K562 (cell line): ENCODE results near the gene MXRA7. TPM values are rescaled to one million over a fixed set of nuclear protein-coding genes. Genes with fewer than 3 reads are reported as not detected.

ENCODE experiments used
- ARNT ChIP-seq, 2 experiments: fragments of 450-650 bp; IDR thresholded peaks; 2 replicates each; pipeline ENCODE4 v1.6.1; 2016; ENCODE audit warnings: mild to moderate bottlenecking in 1 of 2
- ATF1 ChIP-seq, 2 experiments: fragments of 450-650 bp in 1 of 2; IDR thresholded peaks; 2 replicates each; pipeline ENCODE4 v1.6.1; 2016; ENCODE audit warnings: missing compliant biosample characterization in 1 of 2, missing genetic modification characterization in 1 of 2
- CBX1 ChIP-seq: sonication (generic); IDR thresholded peaks from 2 replicates; pipeline ENCODE4 v1.6.1; 2016; ENCODE audit warnings: antibody characterized with exemption, low read depth, mild to moderate bottlenecking
- MYC ChIP-seq, 2 experiments: fragments of 250-450 bp in 1 of 2; sonication (Bioruptor Pico) in 1 of 2; IDR thresholded peaks; 2 replicates each; pipeline versions ENCODE4 v1.5.1 to v1.6.1; 2012 to 2021; ENCODE audit warnings: low read depth in 2 of 2, borderline replicate concordance in 1 of 2, improper control_type of control experiment in 1 of 2, low read length in 1 of 2, mild to moderate bottlenecking in 1 of 2, moderate library complexity in 1 of 2
- NCOA4 ChIP-seq: fragments of 450-650 bp; IDR thresholded peaks from 2 replicates; pipeline ENCODE4 v1.6.1; 2018; ENCODE audit warnings: mild to moderate bottlenecking; ENCODE audit not compliant: partially characterized antibody
- PTRF ChIP-seq: fragments of 450-650 bp; IDR thresholded peaks from 2 replicates; pipeline ENCODE4 v1.6.1; 2016; ENCODE audit warnings: mild to moderate bottlenecking, missing genetic modification characterization, missing compliant biosample characterization
- RHOXF2B ChIP-seq: fragments of 250-450 bp; sonication (Bioruptor Pico); conservative IDR thresholded peaks from 2 replicates; pipeline ENCODE4 v1.5.1; 2021
- STAG1 ChIP-seq: sonication (generic); formaldehyde crosslinking; IDR thresholded peaks from 2 replicates; pipeline ENCODE4 v1.5.0; 2020; ENCODE audit warnings: missing genetic modification reagents, borderline replicate concordance
- THRAP3 ChIP-seq: fragments of 450-650 bp; IDR thresholded peaks from 2 replicates; pipeline ENCODE4 v1.6.1; 2016; ENCODE audit warnings: mild to moderate bottlenecking, inconsistent platforms, borderline replicate concordance
- ZNF347 ChIP-seq: fragments of 450-650 bp; formaldehyde crosslinking; IDR thresholded peaks from 2 replicates; pipeline ENCODE4 v1.4.0; 2020; ENCODE audit warnings: low read depth, mild to moderate bottlenecking, moderate library complexity
- ZNF354B ChIP-seq: fragments of 250-450 bp; sonication (Bioruptor Pico); IDR thresholded peaks from 2 replicates; pipeline ENCODE4 v1.4.0; 2020
- ZNF551 ChIP-seq: fragments of 250-450 bp; sonication (Bioruptor Pico); IDR thresholded peaks from 2 replicates; pipeline ENCODE4 v1.5.0; 2021; ENCODE audit warnings: mild to moderate bottlenecking, moderate library complexity
- polyA plus RNA-seq, 8 experiments: library from polyadenylated mRNA; depleted of rRNA in 4 of 8; stranded (reverse) in 5 of 8; unstranded in 3 of 8; fragments of >200 nt; fragmentation: Nextera tagmentation in 2 of 8; fragmentation: Illumina TruSeq in 1 of 8; extraction: Ambion mirVana in 2 of 8; extraction: Trizol in 1 of 8; gene quantifications; 2 replicates each; pipeline versions ENCODE4 v1.2.1 to v1.2.3, GENCODE V29; 2011 to 2014; ENCODE audit warnings: inconsistent platforms in 1 of 8, missing spikeins in 1 of 8
- total RNA-seq, 7 experiments: library from RNA; depleted of rRNA in 6 of 7; stranded (reverse); fragments of >200 nt in 6 of 7; fragmentation: Illumina TruSeq in 2 of 7; extraction: Trizol in 2 of 7; gene quantifications; 2 replicates each; pipeline versions ENCODE4 v1.2.1 to v1.2.3, GENCODE V29; 2011 to 2021; ENCODE audit warnings: low replicate concordance in 1 of 7
- TF ChIP-seq, protein P1 (sequence below), 2 experiments: fragments of 150-350 bp in 1 of 2; IDR thresholded peaks; 2 replicates each; pipeline ENCODE4 v1.6.1; 2012 to 2016; ENCODE audit warnings: low read depth in 2 of 2, low read length in 2 of 2, mild to moderate bottlenecking in 1 of 2, moderate library complexity in 1 of 2
- TF ChIP-seq, protein P2 (sequence below): fragments of 250-450 bp; sonication (Bioruptor Pico); IDR thresholded peaks from 2 replicates; pipeline ENCODE4 v1.4.0; 2020
- TF ChIP-seq, protein P3 (sequence below): fragments of 450-650 bp; formaldehyde crosslinking; IDR thresholded peaks from 2 replicates; pipeline ENCODE4 v1.4.0; 2020; ENCODE audit warnings: mild to moderate bottlenecking, mixed read lengths

Gene MXRA7
- total and polyA plus RNA-seq, 9 of the 15 experiments (the other 6 are each of a cell fraction or from before 2014, with no cell fraction given): 2.6 to 38.4 (median 14.3) TPM

DNA sequence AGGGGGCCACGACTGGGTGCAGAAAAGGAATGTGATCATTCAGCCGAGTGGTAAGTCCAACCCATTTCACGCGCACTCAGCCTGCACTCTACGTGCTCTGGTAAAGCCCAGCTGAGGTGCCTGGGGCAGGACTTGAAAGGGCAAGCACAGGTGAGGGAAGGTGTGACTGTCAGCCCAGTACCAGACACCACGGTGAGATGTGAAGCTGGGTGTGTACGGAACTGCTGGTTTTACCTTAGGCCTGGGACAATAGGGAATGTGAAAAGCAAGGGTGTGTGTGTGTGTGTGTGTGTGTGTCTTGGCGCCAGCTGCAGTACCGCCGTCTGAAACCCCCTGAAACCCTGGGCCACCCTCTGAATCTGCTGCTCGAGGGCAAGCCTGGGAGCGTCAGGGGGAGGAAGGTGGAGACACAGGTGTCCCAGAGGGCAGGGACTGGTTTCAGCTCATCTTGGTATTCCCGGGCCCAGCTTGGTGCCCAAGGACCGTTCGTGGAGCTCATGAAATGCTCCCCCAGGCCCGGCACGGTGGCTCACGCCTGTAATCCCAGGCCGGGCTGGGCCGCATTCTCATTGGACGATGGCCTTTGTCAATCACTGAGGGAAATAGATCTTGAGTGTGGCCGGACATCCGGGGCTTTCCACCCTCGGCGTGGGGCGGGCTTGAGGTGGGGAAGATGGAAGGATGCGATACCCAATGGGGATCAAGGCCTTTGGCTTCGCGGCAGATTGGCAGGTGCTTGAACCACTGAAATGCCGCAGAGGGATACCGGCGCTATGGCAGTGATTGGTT lies 39.4 kb downstream of the MXRA7 start (continued):
- no peak for TF ChIP-seq STAG1 (CRISPR knock-in tag)
- no peak for TF ChIP-seq NCOA4
- TF ChIP-seq ATF1 (CRISPR knock-in tag; IDR thresholded peaks at IDR 0.05): no peak
- TF ChIP-seq ATF1 (tag; IDR thresholded peaks at IDR 0.05): peak; percentile 91
- TF ChIP-seq, protein P1, sequence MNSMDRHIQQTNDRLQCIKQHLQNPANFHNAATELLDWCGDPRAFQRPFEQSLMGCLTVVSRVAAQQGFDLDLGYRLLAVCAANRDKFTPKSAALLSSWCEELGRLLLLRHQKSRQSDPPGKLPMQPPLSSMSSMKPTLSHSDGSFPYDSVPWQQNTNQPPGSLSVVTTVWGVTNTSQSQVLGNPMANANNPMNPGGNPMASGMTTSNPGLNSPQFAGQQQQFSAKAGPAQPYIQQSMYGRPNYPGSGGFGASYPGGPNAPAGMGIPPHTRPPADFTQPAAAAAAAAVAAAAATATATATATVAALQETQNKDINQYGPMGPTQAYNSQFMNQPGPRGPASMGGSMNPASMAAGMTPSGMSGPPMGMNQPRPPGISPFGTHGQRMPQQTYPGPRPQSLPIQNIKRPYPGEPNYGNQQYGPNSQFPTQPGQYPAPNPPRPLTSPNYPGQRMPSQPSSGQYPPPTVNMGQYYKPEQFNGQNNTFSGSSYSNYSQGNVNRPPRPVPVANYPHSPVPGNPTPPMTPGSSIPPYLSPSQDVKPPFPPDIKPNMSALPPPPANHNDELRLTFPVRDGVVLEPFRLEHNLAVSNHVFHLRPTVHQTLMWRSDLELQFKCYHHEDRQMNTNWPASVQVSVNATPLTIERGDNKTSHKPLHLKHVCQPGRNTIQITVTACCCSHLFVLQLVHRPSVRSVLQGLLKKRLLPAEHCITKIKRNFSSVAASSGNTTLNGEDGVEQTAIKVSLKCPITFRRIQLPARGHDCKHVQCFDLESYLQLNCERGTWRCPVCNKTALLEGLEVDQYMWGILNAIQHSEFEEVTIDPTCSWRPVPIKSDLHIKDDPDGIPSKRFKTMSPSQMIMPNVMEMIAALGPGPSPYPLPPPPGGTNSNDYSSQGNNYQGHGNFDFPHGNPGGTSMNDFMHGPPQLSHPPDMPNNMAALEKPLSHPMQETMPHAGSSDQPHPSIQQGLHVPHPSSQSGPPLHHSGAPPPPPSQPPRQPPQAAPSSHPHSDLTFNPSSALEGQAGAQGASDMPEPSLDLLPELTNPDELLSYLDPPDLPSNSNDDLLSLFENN (IDR thresholded peaks at IDR 0.05; ENCODE audit: low read depth in 2 of 2, low read length in 2 of 2): no peak
- no peak for TF ChIP-seq PTRF (tag)
- no peak for TF ChIP-seq THRAP3
- TF ChIP-seq ARNT (IDR thresholded peaks at IDR 0.05): 0 out of 4 replicates have a peak, but pooled peaks of 1 of the 2 experiments have one; percentile 34
- TF ChIP-seq, protein P2, sequence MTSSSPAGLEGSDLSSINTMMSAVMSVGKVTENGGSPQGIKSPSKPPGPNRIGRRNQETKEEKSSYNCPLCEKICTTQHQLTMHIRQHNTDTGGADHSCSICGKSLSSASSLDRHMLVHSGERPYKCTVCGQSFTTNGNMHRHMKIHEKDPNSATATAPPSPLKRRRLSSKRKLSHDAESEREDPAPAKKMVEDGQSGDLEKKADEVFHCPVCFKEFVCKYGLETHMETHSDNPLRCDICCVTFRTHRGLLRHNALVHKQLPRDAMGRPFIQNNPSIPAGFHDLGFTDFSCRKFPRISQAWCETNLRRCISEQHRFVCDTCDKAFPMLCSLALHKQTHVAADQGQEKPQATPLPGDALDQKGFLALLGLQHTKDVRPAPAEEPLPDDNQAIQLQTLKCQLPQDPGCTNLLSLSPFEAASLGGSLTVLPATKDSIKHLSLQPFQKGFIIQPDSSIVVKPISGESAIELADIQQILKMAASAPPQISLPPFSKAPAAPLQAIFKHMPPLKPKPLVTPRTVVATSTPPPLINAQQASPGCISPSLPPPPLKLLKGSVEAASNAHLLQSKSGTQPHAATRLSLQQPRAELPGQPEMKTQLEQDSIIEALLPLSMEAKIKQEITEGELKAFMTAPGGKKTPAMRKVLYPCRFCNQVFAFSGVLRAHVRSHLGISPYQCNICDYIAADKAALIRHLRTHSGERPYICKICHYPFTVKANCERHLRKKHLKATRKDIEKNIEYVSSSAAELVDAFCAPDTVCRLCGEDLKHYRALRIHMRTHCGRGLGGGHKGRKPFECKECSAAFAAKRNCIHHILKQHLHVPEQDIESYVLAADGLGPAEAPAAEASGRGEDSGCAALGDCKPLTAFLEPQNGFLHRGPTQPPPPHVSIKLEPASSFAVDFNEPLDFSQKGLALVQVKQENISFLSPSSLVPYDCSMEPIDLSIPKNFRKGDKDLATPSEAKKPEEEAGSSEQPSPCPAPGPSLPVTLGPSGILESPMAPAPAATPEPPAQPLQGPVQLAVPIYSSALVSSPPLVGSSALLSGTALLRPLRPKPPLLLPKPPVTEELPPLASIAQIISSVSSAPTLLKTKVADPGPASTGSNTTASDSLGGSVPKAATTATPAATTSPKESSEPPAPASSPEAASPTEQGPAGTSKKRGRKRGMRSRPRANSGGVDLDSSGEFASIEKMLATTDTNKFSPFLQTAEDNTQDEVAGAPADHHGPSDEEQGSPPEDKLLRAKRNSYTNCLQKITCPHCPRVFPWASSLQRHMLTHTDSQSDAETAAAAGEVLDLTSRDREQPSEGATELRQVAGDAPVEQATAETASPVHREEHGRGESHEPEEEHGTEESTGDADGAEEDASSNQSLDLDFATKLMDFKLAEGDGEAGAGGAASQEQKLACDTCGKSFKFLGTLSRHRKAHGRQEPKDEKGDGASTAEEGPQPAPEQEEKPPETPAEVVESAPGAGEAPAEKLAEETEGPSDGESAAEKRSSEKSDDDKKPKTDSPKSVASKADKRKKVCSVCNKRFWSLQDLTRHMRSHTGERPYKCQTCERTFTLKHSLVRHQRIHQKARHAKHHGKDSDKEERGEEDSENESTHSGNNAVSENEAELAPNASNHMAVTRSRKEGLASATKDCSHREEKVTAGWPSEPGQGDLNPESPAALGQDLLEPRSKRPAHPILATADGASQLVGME (CRISPR knock-in tag): no peak
- no peak for TF ChIP-seq RHOXF2B (CRISPR knock-in tag)
- TF ChIP-seq ZNF347 (CRISPR knock-in tag): no peak
- TF ChIP-seq CBX1: no peak; the same call in 1 of the 2 replicates
- no peak; the same call in 1 of the 2 replicates for TF ChIP-seq MYC (IDR thresholded peaks at IDR 0.05; ENCODE audit: low read depth, low read length)
- TF ChIP-seq MYC (CRISPR knock-in tag; IDR thresholded peaks at IDR 0.05; ENCODE audit: borderline replicate concordance, low read depth): no peak
- TF ChIP-seq, protein P3, sequence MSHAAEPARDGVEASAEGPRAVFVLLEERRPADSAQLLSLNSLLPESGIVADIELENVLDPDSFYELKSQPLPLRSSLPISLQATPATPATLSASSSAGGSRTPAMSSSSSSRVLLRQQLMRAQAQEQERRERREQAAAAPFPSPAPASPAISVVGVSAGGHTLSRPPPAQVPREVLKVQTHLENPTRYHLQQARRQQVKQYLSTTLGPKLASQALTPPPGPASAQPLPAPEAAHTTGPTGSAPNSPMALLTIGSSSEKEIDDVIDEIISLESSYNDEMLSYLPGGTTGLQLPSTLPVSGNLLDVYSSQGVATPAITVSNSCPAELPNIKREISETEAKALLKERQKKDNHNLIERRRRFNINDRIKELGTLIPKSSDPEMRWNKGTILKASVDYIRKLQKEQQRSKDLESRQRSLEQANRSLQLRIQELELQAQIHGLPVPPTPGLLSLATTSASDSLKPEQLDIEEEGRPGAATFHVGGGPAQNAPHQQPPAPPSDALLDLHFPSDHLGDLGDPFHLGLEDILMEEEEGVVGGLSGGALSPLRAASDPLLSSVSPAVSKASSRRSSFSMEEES (CRISPR knock-in tag): no peak
- no peak for TF ChIP-seq ZNF354B (CRISPR knock-in tag)
- TF ChIP-seq ZNF551: no peak
